HEK293T (cell line): ENCODE data around the gene OXSM.

ENCODE experiments used
- CTCF ChIA-PET: fragments of 350-600 bp; formaldehyde crosslinking; extraction: SDS; loops from one replicate; lab custom pipeline; 2021; ENCODE audit warnings: antibody characterized with exemption, inconsistent platforms; lab: Yijun Ruan, JAX
- POLR2A ChIA-PET: fragments of 350-600 bp; formaldehyde crosslinking; extraction: SDS; loops from one replicate; lab custom pipeline; 2020; ENCODE audit warnings: antibody characterized with exemption, inconsistent platforms; lab: Yijun Ruan, JAX
- DNase-seq: peaks from one replicate; pipeline ENCODE4 v3.0.0; 2012; ENCODE audit warnings: mixed read lengths; ENCODE audit errors: extremely low spot score
- ARNT ChIP-seq: fragments of 450-650 bp; IDR thresholded peaks from 2 replicates; pipeline ENCODE4 v1.6.1; 2017; ENCODE audit warnings: mild to moderate bottlenecking
- BHLHE40 ChIP-seq: fragments of 450-650 bp; IDR thresholded peaks from 2 replicates; pipeline ENCODE4 v1.6.1; 2016; ENCODE audit warnings: mild to moderate bottlenecking, moderate library complexity, borderline replicate concordance
- CTBP1 ChIP-seq: fragments of 450-650 bp; IDR thresholded peaks from 2 replicates; pipeline ENCODE4 v1.6.1; 2016; ENCODE audit warnings: borderline replicate concordance
- ELF4 ChIP-seq: fragments of 450-650 bp; IDR thresholded peaks from 2 replicates; pipeline ENCODE4 v1.6.1; 2017; ENCODE audit warnings: antibody characterized with exemption
- FOXA1 ChIP-seq: fragments of 450-650 bp; IDR thresholded peaks from 2 replicates; pipeline ENCODE4 v1.6.1; 2016; ENCODE audit warnings: mild to moderate bottlenecking
- FOXK2 ChIP-seq: fragments of 450-650 bp; IDR thresholded peaks from 2 replicates; pipeline ENCODE4 v1.6.1; 2016; ENCODE audit warnings: mild to moderate bottlenecking
- FOXM1 ChIP-seq: fragments of 450-650 bp; IDR thresholded peaks from 2 replicates; pipeline ENCODE4 v1.6.1; 2017; ENCODE audit warnings: mild to moderate bottlenecking, borderline replicate concordance
- HDGF ChIP-seq: fragments of 450-650 bp; IDR thresholded peaks from 2 replicates; pipeline ENCODE4 v1.6.1; 2017; ENCODE audit warnings: antibody characterized with exemption, borderline replicate concordance
- L3MBTL2 ChIP-seq: fragments of 450-650 bp; conservative IDR thresholded peaks from 2 replicates; pipeline ENCODE4 v1.6.1; 2016; ENCODE audit warnings: mild to moderate bottlenecking
- LEF1 ChIP-seq: fragments of 450-650 bp; IDR thresholded peaks from 2 replicates; pipeline ENCODE4 v1.6.1; 2017; ENCODE audit warnings: mild to moderate bottlenecking, borderline replicate concordance
- NFRKB ChIP-seq: fragments of 450-650 bp; IDR thresholded peaks from 2 replicates; pipeline ENCODE4 v1.6.1; 2016; ENCODE audit warnings: mild to moderate bottlenecking, moderate library complexity
- PKNOX1 ChIP-seq: fragments of 450-650 bp; IDR thresholded peaks from 2 replicates; pipeline ENCODE4 v1.6.1; 2016
- SP1 ChIP-seq: fragments of 450-650 bp; IDR thresholded peaks from 2 replicates; pipeline ENCODE4 v1.6.1; 2017
- SUZ12 ChIP-seq: fragments of 450-650 bp; IDR thresholded peaks from 2 replicates; pipeline ENCODE4 v1.6.1; 2016; ENCODE audit warnings: mild to moderate bottlenecking
- TARDBP ChIP-seq: fragments of 450-650 bp; IDR thresholded peaks from 2 replicates; pipeline ENCODE4 v1.6.1; 2016
- ZNF384 ChIP-seq: fragments of 450-650 bp; IDR thresholded peaks from 2 replicates; pipeline ENCODE4 v1.6.1; 2016

The OXSM gene

GRCh38 chr3:25782636-25782937 lies 7.3 kb upstream of the OXSM start:
- no peak for DNase-seq
- ChIA-PET CTCF (interaction anchor here (0.7 kb wide), 1 partner anchor 119 kb away, joined by 3 read pairs; no protein-coding TSS in a partner anchor), POLR2A (interaction anchor here (1.4 kb wide), 1 partner anchor 74 kb away, joined by 5 read pairs; no protein-coding TSS in a partner anchor)
- TF ChIP-seq NFRKB (no peak), LEF1 (no peak), BHLHE40 (no peak), TARDBP (no peak), ZNF384 (no peak), FOXK2 (no peak), HDGF (no peak), FOXA1 (no peak)

- CTCF ChIA-PET = interaction anchor here (0.6 to 1.2 kb wide), 3 partner anchors 71 to 788 kb away, joined by 3 read pairs; no protein-coding TSS in a partner anchor
Observed at GRCh38 chr3:25782938-25783660, 6.8 kb upstream of the OXSM start, which contains the start of gene NGLY1. Gene NGLY1, minus strand, starts transcription at chr3:25783443. Its CDS starts 53 bp downstream, at chr3:25783390.

GRCh38 chr3:25783661-25784512 lies 6.0 kb upstream of the OXSM start:
- ChIA-PET POLR2A (interaction anchor here (0.7 to 1.4 kb wide), 5 partner anchors 11 to 105 kb away, joined by 3 to 7 read pairs (median 5); no protein-coding TSS in a partner anchor), CTCF (interaction anchor here (0.6 to 1.2 kb wide), 2 partner anchors 70 to 788 kb away, joined by 3 read pairs; no protein-coding TSS in a partner anchor)
- TF ChIP-seq LEF1 = no peak
- TF ChIP-seq L3MBTL2 = peak; percentile 94
- DNase-seq = no peak

More at GRCh38 chr3:25782938-25783660, 6.8 kb upstream of the OXSM start, which contains the start of gene NGLY1:
- POLR2A ChIA-PET = interaction anchor here (0.7 to 1.4 kb wide), 5 partner anchors 10 to 104 kb away, joined by 3 to 7 read pairs (median 5); no protein-coding TSS in a partner anchor
- TF ChIP-seq SP1 (no peak), ARNT (no peak), LEF1 (no peak), NFRKB (no peak), PKNOX1 (no peak), ZNF384 (no peak), HDGF (no peak), FOXM1 (no peak), BHLHE40 (no peak), FOXK2 (no peak)
- DNase-seq = peak; percentile 85

- POLR2A ChIA-PET = no interaction called here
- no peak for TF ChIP-seq FOXM1
- peak; percentile 31; the same call in 1 of the 2 replicates for TF ChIP-seq ZNF384
- no peak for DNase-seq
- CTCF ChIA-PET = no interaction called here
Observed at GRCh38 chr3:25784971-25785370, 4.9 kb upstream of the OXSM start.

- ChIA-PET CTCF (no interaction called here), POLR2A (no interaction called here)
- DNase-seq = no peak
- TF ChIP-seq SP1 (no peak), FOXA1 (no peak), HDGF (no peak), BHLHE40 (no peak), ELF4 (no peak), ZNF384 (no peak), L3MBTL2 (no peak), ARNT (no peak), FOXK2 (no peak), LEF1 (no peak), TARDBP (no peak), NFRKB (no peak), PKNOX1 (no peak), SUZ12 (no peak), CTBP1 (no peak), FOXM1 (no peak)
Observed at GRCh38 chr3:25785826-25786225, 4.1 kb upstream of the OXSM start.

GRCh38 chr3:25787689-25788088 lies 2.2 kb upstream of the OXSM start:
- DNase-seq = no peak
- TF ChIP-seq BHLHE40 (no peak), TARDBP (no peak), HDGF (no peak), L3MBTL2 (no peak), PKNOX1 (no peak), SUZ12 (no peak), NFRKB (no peak), FOXK2 (no peak), SP1 (no peak), LEF1 (no peak), ELF4 (no peak), ARNT (no peak), ZNF384 (no peak), FOXM1 (no peak), CTBP1 (no peak), FOXA1 (no peak)
- POLR2A ChIA-PET = no interaction called here
- CTCF ChIA-PET = no interaction called here
